GM23338 (cell line): ENCODE data around the gene GSTA2. TPM values are rescaled to one million over a fixed set of nuclear protein-coding genes. Genes with fewer than 3 reads are reported as not detected.
"Not testable (repeated sequence)": the region's sequence is repeated elsewhere in the genome, so short reads cannot be mapped to it uniquely, and the experiment has no call there.

Experiments used
- ATAC-seq: fragments of 200-7000 bp; cut with Tn5 transposase; 3 replicates; pipeline ENCODE4 v1.9.1; 2020
- DNase-seq: peaks from one replicate; pipeline ENCODE4 v3.0.0-alpha.2; 2015; ENCODE audit warnings: low spot score
- H2AFZ ChIP-seq: fragments of 200-600 bp; sonication (generic); 2 replicates; pipeline ENCODE4 v1.8.0; 2016; ENCODE audit warnings: antibody characterized with exemption, mild to moderate bottlenecking, moderate library complexity
- H3F3A ChIP-seq: fragments of 200-600 bp; sonication (generic); replicated peaks from 2 replicates; pipeline ENCODE4 v1.8.0; 2017; ENCODE audit warnings: antibody characterized with exemption, mixed run types, low read depth
- H3K27ac ChIP-seq: fragments of 200-600 bp; sonication (generic); 2 replicates; pipeline ENCODE4 v1.6.1; 2016; ENCODE audit warnings: low read depth
- H3K27me3 ChIP-seq: fragments of 200-600 bp; sonication (generic); 2 replicates; pipeline ENCODE4 v1.8.0; 2016; ENCODE audit warnings: mild to moderate bottlenecking, mixed run types, moderate library complexity; ENCODE audit not compliant: insufficient read depth
- H3K36me3 ChIP-seq: fragments of 200-600 bp; sonication (generic); 2 replicates; pipeline ENCODE4 v1.8.0; 2016; ENCODE audit warnings: mild to moderate bottlenecking; ENCODE audit not compliant: insufficient read depth
- H3K4me1 ChIP-seq: fragments of 200-600 bp; sonication (generic); 2 replicates; pipeline ENCODE4 v1.8.0; 2016; ENCODE audit warnings: mild to moderate bottlenecking, moderate library complexity; ENCODE audit not compliant: insufficient read depth
- H3K4me2 ChIP-seq: fragments of 200-600 bp; sonication (generic); 2 replicates; pipeline ENCODE4 v1.7.1; 2017; ENCODE audit warnings: mixed run types
- H3K4me3 ChIP-seq: fragments of 200-600 bp; sonication (generic); 2 replicates; pipeline ENCODE4 v1.6.1; 2016; ENCODE audit warnings: mixed run types
- H3K79me2 ChIP-seq: fragments of 200-600 bp; sonication (generic); replicated peaks from 2 replicates; pipeline ENCODE4 v1.8.0; 2017; ENCODE audit warnings: mild to moderate bottlenecking; ENCODE audit not compliant: insufficient read depth
- H3K9me2 ChIP-seq: fragments of 200-600 bp; sonication (generic); 2 replicates; pipeline ENCODE4 v1.8.0; 2017; ENCODE audit not compliant: insufficient read depth
- H4K20me1 ChIP-seq: fragments of 200-600 bp; sonication (generic); replicated peaks from 2 replicates; pipeline ENCODE4 v1.8.0; 2017; ENCODE audit warnings: mild to moderate bottlenecking; ENCODE audit not compliant: insufficient read depth
- H3K27ac Mint-ChIP-seq: 2 replicates; pipeline ENCODE4 v1.8.0; 2020; ENCODE audit warnings: inconsistent platforms, mild to moderate bottlenecking, moderate library complexity, mixed read lengths
- H3K27me3 Mint-ChIP-seq: 3 replicates; pipeline ENCODE4 v1.8.0; 2022; ENCODE audit warnings: low read depth, mild to moderate bottlenecking, moderate library complexity, mixed read lengths, inconsistent platforms; ENCODE audit not compliant: insufficient read depth, poor library complexity
- H3K36me3 Mint-ChIP-seq: 3 replicates; pipeline ENCODE4 v1.8.0; 2021; ENCODE audit warnings: low read depth, mild to moderate bottlenecking, inconsistent platforms, moderate library complexity, mixed read lengths
- H3K4me1 Mint-ChIP-seq: 3 replicates; pipeline ENCODE4 v1.8.0; 2020; ENCODE audit warnings: mild to moderate bottlenecking, inconsistent platforms, mixed read lengths
- H3K4me3 Mint-ChIP-seq: 3 replicates; pipeline ENCODE4 v1.8.0; 2021; ENCODE audit warnings: moderate library complexity, mild to moderate bottlenecking, inconsistent platforms, mixed read lengths
- H3K9me3 Mint-ChIP-seq: 3 replicates; pipeline ENCODE4 v1.8.0; 2020; ENCODE audit warnings: moderate library complexity, mild to moderate bottlenecking, inconsistent platforms, mixed read lengths
- polyA plus RNA-seq: library from polyadenylated mRNA; unstranded; fragments of >200 nt; fragmentation: Nextera tagmentation; extraction: Ambion mirVana; gene quantifications from 2 replicates; pipeline ENCODE4 v1.2.1, GENCODE V29; 2016
- total RNA-seq: library from RNA; depleted of rRNA; stranded (reverse); fragments of >200 nt; shearing (Covaris generic); gene quantifications from 2 replicates; pipeline ENCODE4 v1.2.3, GENCODE V29; 2014
- TF ChIP-seq, protein P1 (sequence below), 2 experiments: fragments of 200-600 bp in 1 of 2; sonication (generic) in 1 of 2; conservative IDR thresholded peaks; 2 replicates each; pipeline versions ENCODE4 v1.5.1 to v1.6.1; 2016 to 2017; ENCODE audit warnings: antibody characterized with exemption in 2 of 2, low read depth in 2 of 2, mild to moderate bottlenecking in 2 of 2, moderate library complexity in 1 of 2
- TF ChIP-seq, protein P2 (sequence below): IDR thresholded peaks from 2 replicates; pipeline ENCODE4 v1.6.1; 2016; ENCODE audit warnings: antibody characterized with exemption

GSTA2 gene
- total and polyA plus RNA-seq, 2 experiments from 2014 or later = not detected

DNA sequence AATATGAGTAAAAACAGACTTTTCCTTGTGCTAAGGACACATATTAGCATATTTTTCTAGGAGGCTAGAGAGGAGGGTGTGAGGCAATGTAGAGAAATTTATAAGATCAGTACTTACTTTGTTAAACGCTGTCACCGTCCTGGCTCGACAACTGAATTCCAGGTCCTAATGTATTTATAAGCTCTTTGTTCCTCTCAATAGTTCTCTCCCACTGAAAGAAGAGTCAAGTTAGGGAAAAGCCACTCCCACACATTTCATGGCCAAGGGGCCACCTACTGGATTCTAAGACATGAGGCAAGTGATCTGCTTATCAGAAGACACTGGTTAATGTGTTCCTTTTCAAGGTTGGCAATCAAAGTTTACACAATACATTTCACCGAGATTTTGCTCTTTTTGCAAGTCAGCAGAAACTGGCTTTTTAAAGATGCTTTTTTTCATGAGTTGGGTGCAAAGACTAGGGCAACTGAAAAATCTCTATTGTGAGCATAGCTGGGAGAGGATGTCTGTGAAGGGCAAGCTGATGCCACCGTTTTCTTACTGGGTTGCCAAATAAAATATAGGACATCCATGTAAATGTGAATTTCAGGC is 40.5 kb upstream of the GSTA2 start, which contains the start of gene GSTA1:
GSTA1 (minus strand) TSS at position 149 of the 588 bp plus-strand sequence. CDS start 4,549 bp downstream, outside the sequence.
- not testable (repeated sequence) for H3K27ac Mint-ChIP-seq, H3K4me3 ChIP-seq, H3K4me1 Mint-ChIP-seq, H3K9me3 Mint-ChIP-seq, H4K20me1 ChIP-seq, H3K4me2 ChIP-seq, H3K27me3 ChIP-seq, H3K36me3 ChIP-seq, H3K27ac ChIP-seq, H3K79me2 ChIP-seq, H3K4me1 ChIP-seq, H2AFZ ChIP-seq, H3K27me3 Mint-ChIP-seq, H3F3A ChIP-seq, H3K4me3 Mint-ChIP-seq, H3K9me2 ChIP-seq, H3K36me3 Mint-ChIP-seq
- DNase-seq (peak; percentile 44), ATAC-seq (peak; percentile 84)
- TF ChIP-seq, protein P1, sequence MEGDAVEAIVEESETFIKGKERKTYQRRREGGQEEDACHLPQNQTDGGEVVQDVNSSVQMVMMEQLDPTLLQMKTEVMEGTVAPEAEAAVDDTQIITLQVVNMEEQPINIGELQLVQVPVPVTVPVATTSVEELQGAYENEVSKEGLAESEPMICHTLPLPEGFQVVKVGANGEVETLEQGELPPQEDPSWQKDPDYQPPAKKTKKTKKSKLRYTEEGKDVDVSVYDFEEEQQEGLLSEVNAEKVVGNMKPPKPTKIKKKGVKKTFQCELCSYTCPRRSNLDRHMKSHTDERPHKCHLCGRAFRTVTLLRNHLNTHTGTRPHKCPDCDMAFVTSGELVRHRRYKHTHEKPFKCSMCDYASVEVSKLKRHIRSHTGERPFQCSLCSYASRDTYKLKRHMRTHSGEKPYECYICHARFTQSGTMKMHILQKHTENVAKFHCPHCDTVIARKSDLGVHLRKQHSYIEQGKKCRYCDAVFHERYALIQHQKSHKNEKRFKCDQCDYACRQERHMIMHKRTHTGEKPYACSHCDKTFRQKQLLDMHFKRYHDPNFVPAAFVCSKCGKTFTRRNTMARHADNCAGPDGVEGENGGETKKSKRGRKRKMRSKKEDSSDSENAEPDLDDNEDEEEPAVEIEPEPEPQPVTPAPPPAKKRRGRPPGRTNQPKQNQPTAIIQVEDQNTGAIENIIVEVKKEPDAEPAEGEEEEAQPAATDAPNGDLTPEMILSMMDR (conservative IDR thresholded peaks at IDR 0.05; ENCODE audit: low read depth in 2 of 2) = peak in 1 of 2 experiments; percentile 26; a peak in 1 of 4 replicates

DNA sequence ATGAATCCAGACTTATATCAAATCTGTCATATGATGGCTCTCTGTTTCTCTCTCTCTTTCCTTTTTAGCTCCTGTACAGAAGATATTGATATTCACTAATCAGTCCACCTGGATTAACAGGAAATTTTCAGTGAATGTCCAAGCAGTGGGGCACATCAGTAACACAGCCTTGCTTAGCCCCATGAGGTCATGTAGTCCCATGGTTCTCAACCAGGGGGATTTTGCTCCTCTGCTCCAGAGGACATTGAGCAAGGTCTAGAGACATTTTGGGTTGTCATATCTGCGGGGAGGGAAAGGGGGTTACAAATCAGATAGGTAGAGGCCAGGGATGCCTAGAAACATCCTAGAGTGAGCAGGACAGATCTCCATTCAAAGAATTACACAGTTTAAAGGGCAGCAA is 39.5 kb upstream of the GSTA2 start:
- no peak for ATAC-seq
- Histone ChIP-seq H3K4me3 (no peak overlapping the region), H3K36me3 (no peaks in the 10 kb centered on the region), H3K27me3 (no peaks in the 10 kb centered on the region), H3K4me2 (no peak overlapping the region), H3K9me2 (no peaks in the 10 kb centered on the region), H3K27ac (no peak overlapping the region), H3F3A (no peaks in the 10 kb centered on the region), H3K79me2 (no peaks in the 10 kb centered on the region), H4K20me1 (no peaks in the 10 kb centered on the region), H3K4me1 (no peaks in the 10 kb centered on the region), H2AFZ (no peak overlapping the region)
- H3K27ac Mint-ChIP-seq = no peak overlapping the region
- H3K4me3 Mint-ChIP-seq = no peak overlapping the region
- peaks cover 1% of the 10 kb centered on the region for H3K27me3 Mint-ChIP-seq
- no peak for DNase-seq
- no peaks in the 10 kb centered on the region for H3K9me3 Mint-ChIP-seq
- TF ChIP-seq, protein P2, sequence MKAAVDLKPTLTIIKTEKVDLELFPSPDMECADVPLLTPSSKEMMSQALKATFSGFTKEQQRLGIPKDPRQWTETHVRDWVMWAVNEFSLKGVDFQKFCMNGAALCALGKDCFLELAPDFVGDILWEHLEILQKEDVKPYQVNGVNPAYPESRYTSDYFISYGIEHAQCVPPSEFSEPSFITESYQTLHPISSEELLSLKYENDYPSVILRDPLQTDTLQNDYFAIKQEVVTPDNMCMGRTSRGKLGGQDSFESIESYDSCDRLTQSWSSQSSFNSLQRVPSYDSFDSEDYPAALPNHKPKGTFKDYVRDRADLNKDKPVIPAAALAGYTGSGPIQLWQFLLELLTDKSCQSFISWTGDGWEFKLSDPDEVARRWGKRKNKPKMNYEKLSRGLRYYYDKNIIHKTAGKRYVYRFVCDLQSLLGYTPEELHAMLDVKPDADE = no peak
- TF ChIP-seq, protein P1 (conservative IDR thresholded peaks at IDR 0.05; ENCODE audit: low read depth in 2 of 2) = no peak
- H3K4me1 Mint-ChIP-seq = peaks cover 6% of the 10 kb centered on the region; the same call in 2 of the 3 replicates
- H3K36me3 Mint-ChIP-seq = no peaks in the 10 kb centered on the region
